BE2C (cell line): ENCODE measurements around the gene TRAPPC11.

Experiments
- DNase-seq: peaks from one replicate; pipeline ENCODE4 v3.0.0-alpha.2; 2020
- H3K27me3 ChIP-seq: fragments of 250-450 bp; sonication (Bioruptor Pico); 2 replicates; pipeline ENCODE4 v1.5.1; 2020; ENCODE audit warnings: mild to moderate bottlenecking
- H3K36me3 ChIP-seq: fragments of 250-450 bp; sonication (Bioruptor Pico); 2 replicates; pipeline ENCODE4 v1.5.1; 2020; ENCODE audit warnings: mild to moderate bottlenecking
- H3K4me1 ChIP-seq: fragments of 250-450 bp; sonication (Bioruptor Pico); 2 replicates; pipeline ENCODE4 v1.5.1; 2020
- H3K4me3 ChIP-seq: 2 replicates; pipeline ENCODE4 v1.5.1; 2011; ENCODE audit warnings: low read depth, low read length
- H3K9me3 ChIP-seq: fragments of 250-450 bp; sonication (Bioruptor Pico); 2 replicates; pipeline ENCODE4 v1.5.1; 2020
- CTCF ChIP-seq: IDR thresholded peaks from 2 replicates; pipeline ENCODE4 v1.5.1; 2012; ENCODE audit warnings: mild to moderate bottlenecking, low read depth, low read length

TRAPPC11 gene

GRCh38 chr4:183627979-183628588 is 31.0 kb upstream of the TRAPPC11 start:
- no peaks in the 10 kb centered on the region for H3K27me3 ChIP-seq
- no peaks in the 10 kb centered on the region for H3K9me3 ChIP-seq
- no peaks in the 10 kb centered on the region for H3K36me3 ChIP-seq
- no peaks in the 10 kb centered on the region for H3K4me1 ChIP-seq
- H3K4me3 ChIP-seq: no peak overlapping the region
- no peak for TF ChIP-seq CTCF
- DNase-seq: no peak

GRCh38 chr4:183631577-183632198 is 27.4 kb upstream of the TRAPPC11 start:
- DNase-seq: no peak
- no peaks in the 10 kb centered on the region for H3K36me3 ChIP-seq
- TF ChIP-seq CTCF: no peak
- no peaks in the 10 kb centered on the region for H3K27me3 ChIP-seq
- H3K4me1 ChIP-seq: no peaks in the 10 kb centered on the region
- no peak overlapping the region for H3K4me3 ChIP-seq
- H3K9me3 ChIP-seq: no peaks in the 10 kb centered on the region

- no peaks in the 10 kb centered on the region for H3K27me3 ChIP-seq
- TF ChIP-seq CTCF: no peak
- H3K4me3 ChIP-seq: no peak overlapping the region
- H3K4me1 ChIP-seq: no peaks in the 10 kb centered on the region
- H3K9me3 ChIP-seq: no peaks in the 10 kb centered on the region
- DNase-seq: no peak
- H3K36me3 ChIP-seq: no peaks in the 10 kb centered on the region
These were observed 26.4 kb upstream of the TRAPPC11 start for GRCh38 chr4:183632689-183633088.

GRCh38 chr4:183633476-183634400 is 25.4 kb upstream of the TRAPPC11 start:
- Histone ChIP-seq H3K36me3 (no peaks in the 10 kb centered on the region), H3K9me3 (no peaks in the 10 kb centered on the region), H3K4me1 (no peaks in the 10 kb centered on the region), H3K27me3 (no peaks in the 10 kb centered on the region), H3K4me3 (no peak overlapping the region)
- no peak for DNase-seq
- TF ChIP-seq CTCF: no peak

- H3K4me1 ChIP-seq: no peaks in the 10 kb centered on the region
These were observed 23.8 kb upstream of the TRAPPC11 start for GRCh38 chr4:183635321-183635720.

More at GRCh38 chr4:183635321-183635720, 23.8 kb upstream of the TRAPPC11 start:
- DNase-seq: no peak
- H3K27me3 ChIP-seq: no peaks in the 10 kb centered on the region
- H3K9me3 ChIP-seq: no peaks in the 10 kb centered on the region
- H3K36me3 ChIP-seq: no peaks in the 10 kb centered on the region; the same call in 1 of the 2 replicates
- H3K4me3 ChIP-seq: no peak overlapping the region
- no peak for TF ChIP-seq CTCF
